ENCODE measurements around the gene GPR61.

Gene GPR61

GRCh38 chr1:109508873-109509175, 30.8 kb upstream of the GPR61 start:
- Histone ChIP-seq H3K79me2 (ENCODE audit: insufficient read depth, low read length) (no peaks in the 10 kb centered on the region), H3K27ac (ENCODE audit: low read depth, low read length) (no peak overlapping the region), H3K9ac (ENCODE audit: low read length) (peak overlapping the region; percentile 51; the same call in 1 of the 2 replicates), H2AFZ (ENCODE audit: low read depth, low read length, severe bottlenecking) (no peak overlapping the region), H3K36me3 (ENCODE audit: low read length) (no peaks in the 10 kb centered on the region), H3K4me2 (ENCODE audit: low read depth, low read length, poor library complexity, severe bottlenecking) (peak overlapping the region; percentile 77), H4K20me1 (ENCODE audit: low read depth, low read length) (no peaks in the 10 kb centered on the region), H3K9me3 (ENCODE audit: insufficient read depth, low read length) (no peaks in the 10 kb centered on the region), H3F3A (ENCODE audit: insufficient read depth) (no peaks in the 10 kb centered on the region), H3K27me3 (ENCODE audit: low read length) (no peaks in the 10 kb centered on the region), H3K9me2 (replicated peaks; ENCODE audit: insufficient read depth, low read length) (no peaks in the 10 kb centered on the region), H3K4me3 (ENCODE audit: insufficient read depth, low read length, poor library complexity, severe bottlenecking) (no peak overlapping the region)
- TF ChIP-seq CTCF (IDR thresholded peaks at IDR 0.05; ENCODE audit: insufficient read depth, low read length, poor library complexity, severe bottlenecking), result no peak
- no peak for TF ChIP-seq EZH2phosphoT487 (conservative IDR thresholded peaks at IDR 0.05; ENCODE audit: low read length)

GRCh38 chr1:109509176-109510134, 30.2 kb upstream of the GPR61 start, which contains the start of gene AMIGO1:
Gene AMIGO1, minus strand, starts transcription at chr1:109509727. Its CDS starts 815 bp downstream, at chr1:109508912.
- Histone ChIP-seq H3K9ac (ENCODE audit: low read length) (peak within 1 kb of the TSS; percentile 51), H3K79me2 (ENCODE audit: insufficient read depth, low read length) (no peaks in the 10 kb centered on the region), H2AFZ (ENCODE audit: low read depth, low read length, severe bottlenecking) (peak within 1 kb of the TSS; percentile 91), H3K27ac (ENCODE audit: low read depth, low read length) (no peak within 1 kb of the TSS), H3K4me3 (ENCODE audit: insufficient read depth, low read length, poor library complexity, severe bottlenecking) (peak within 1 kb of the TSS; percentile 51), H3F3A (ENCODE audit: insufficient read depth) (no peaks in the 10 kb centered on the region), H3K9me3 (ENCODE audit: insufficient read depth, low read length) (no peaks in the 10 kb centered on the region), H4K20me1 (ENCODE audit: low read depth, low read length) (no peaks in the 10 kb centered on the region), H3K36me3 (ENCODE audit: low read length) (no peaks in the 10 kb centered on the region), H3K4me2 (ENCODE audit: low read depth, low read length, poor library complexity, severe bottlenecking) (peak within 1 kb of the TSS; percentile 77), H3K9me2 (replicated peaks; ENCODE audit: insufficient read depth, low read length) (no peaks in the 10 kb centered on the region), H3K27me3 (ENCODE audit: low read length) (no peaks in the 10 kb centered on the region)
- TF ChIP-seq EZH2phosphoT487 (conservative IDR thresholded peaks at IDR 0.05; ENCODE audit: low read length), result no peak
- no peak for TF ChIP-seq CTCF (IDR thresholded peaks at IDR 0.05; ENCODE audit: insufficient read depth, low read length, poor library complexity, severe bottlenecking)

- Histone ChIP-seq H3K79me2 (ENCODE audit: insufficient read depth, low read length) (no peaks in the 10 kb centered on the region), H4K20me1 (ENCODE audit: low read depth, low read length) (no peaks in the 10 kb centered on the region), H3F3A (ENCODE audit: insufficient read depth) (no peaks in the 10 kb centered on the region), H3K27ac (ENCODE audit: low read depth, low read length) (no peak overlapping the region), H2AFZ (ENCODE audit: low read depth, low read length, severe bottlenecking) (no peak overlapping the region), H3K9me3 (ENCODE audit: insufficient read depth, low read length) (no peaks in the 10 kb centered on the region), H3K9me2 (replicated peaks; ENCODE audit: insufficient read depth, low read length) (no peaks in the 10 kb centered on the region), H3K36me3 (ENCODE audit: low read length) (no peaks in the 10 kb centered on the region), H3K4me2 (ENCODE audit: low read depth, low read length, poor library complexity, severe bottlenecking) (no peak overlapping the region), H3K4me3 (ENCODE audit: insufficient read depth, low read length, poor library complexity, severe bottlenecking) (no peak overlapping the region), H3K27me3 (ENCODE audit: low read length) (no peaks in the 10 kb centered on the region), H3K9ac (ENCODE audit: low read length) (no peak overlapping the region)
- TF ChIP-seq EZH2phosphoT487 (conservative IDR thresholded peaks at IDR 0.05; ENCODE audit: low read length), result no peak
- no peak for TF ChIP-seq CTCF (IDR thresholded peaks at IDR 0.05; ENCODE audit: insufficient read depth, low read length, poor library complexity, severe bottlenecking)
Measured at GRCh38 chr1:109513110-109513710, 26.5 kb upstream of the GPR61 start.

Data from SU-DHL-6 (cell line).